AG08395 (cell line): ENCODE measurements around the gene LHCGR.
"Not testable (repeated sequence)": the region's sequence is repeated elsewhere in the genome, so short reads cannot be mapped to it uniquely, and the experiment has no call there.

Source experiments
- DNase-seq: peaks from one replicate; pipeline ENCODE4 v3.0.0; 2012; ENCODE audit warnings: mixed read lengths, low spot score

LHCGR gene

GRCh38 chr2:48709096-48710034, 46.2 kb downstream of the LHCGR start:
- DNase-seq: no peak

GRCh38 chr2:48707466-48707865, 48.1 kb downstream of the LHCGR start:
- no peak for DNase-seq

GRCh38 chr2:48703621-48704020, 51.9 kb downstream of the LHCGR start:
- not testable (repeated sequence) for DNase-seq

- DNase-seq: peak; percentile 30
These were observed 56.1 kb downstream of the LHCGR start for GRCh38 chr2:48699348-48699930.

- DNase-seq: no peak
These were observed 58.6 kb downstream of the LHCGR start for GRCh38 chr2:48696881-48697280.

- no peak for DNase-seq
These were observed 59.5 kb downstream of the LHCGR start for GRCh38 chr2:48695991-48696390.

GRCh38 chr2:48694149-48694548, 61.4 kb downstream of the LHCGR start:
- peak; percentile 17 for DNase-seq

GRCh38 chr2:48693645-48694044, 61.9 kb downstream of the LHCGR start:
- DNase-seq: no peak

GRCh38 chr2:48693066-48693465, 62.5 kb downstream of the LHCGR start:
- no peak for DNase-seq

- DNase-seq: no peak
These were observed 63.4 kb downstream of the LHCGR start for GRCh38 chr2:48691935-48692691.

- DNase-seq: no peak
These were observed 70.4 kb downstream of the LHCGR start for GRCh38 chr2:48685126-48685525.

GRCh38 chr2:48677450-48677849, 78.1 kb downstream of the LHCGR start:
- no peak for DNase-seq

- DNase-seq: no peak
These were observed 80.6 kb downstream of the LHCGR start for GRCh38 chr2:48674933-48675332.

- DNase-seq: no peak
These were observed 81.9 kb downstream of the LHCGR start for GRCh38 chr2:48673581-48673980.

- no peak for DNase-seq
These were observed 86.5 kb downstream of the LHCGR start for GRCh38 chr2:48668992-48669391.

GRCh38 chr2:48651158-48651790, 104.2 kb downstream of the LHCGR start:
- DNase-seq: peak; percentile 58

- no peak for DNase-seq
These were observed 117.3 kb downstream of the LHCGR start for GRCh38 chr2:48638261-48638660.
